Glutamatergic neuron (in vitro differentiated cells): Measurements from ENCODE around the gene SPACA4. TPM values are rescaled to one million over a fixed set of nuclear protein-coding genes. Genes with fewer than 3 reads are reported as not detected.

Source experiments
- DNase-seq: peaks from one replicate; pipeline ENCODE4 v3.0.0; 2022
- H3K27ac Mint-ChIP-seq: one replicate; pipeline ENCODE4 v1.8.0; 2020; ENCODE audit warnings: mild to moderate bottlenecking, mixed read lengths, inconsistent platforms; ENCODE audit not compliant: unreplicated experiment
- H3K27me3 Mint-ChIP-seq: one replicate; pipeline ENCODE4 v1.8.0; 2020; ENCODE audit warnings: mild to moderate bottlenecking, moderate library complexity, mixed read lengths, inconsistent platforms; ENCODE audit not compliant: unreplicated experiment
- H3K36me3 Mint-ChIP-seq: one replicate; pipeline ENCODE4 v1.8.0; 2020; ENCODE audit warnings: mild to moderate bottlenecking, mixed read lengths, inconsistent platforms; ENCODE audit not compliant: unreplicated experiment
- H3K4me1 Mint-ChIP-seq: one replicate; pipeline ENCODE4 v1.8.0; 2020; ENCODE audit warnings: mild to moderate bottlenecking, low read depth, mixed read lengths, inconsistent platforms; ENCODE audit not compliant: unreplicated experiment
- H3K4me3 Mint-ChIP-seq: one replicate; pipeline ENCODE4 v1.8.0; 2020; ENCODE audit warnings: mild to moderate bottlenecking, mixed read lengths, inconsistent platforms; ENCODE audit not compliant: unreplicated experiment
- H3K9me3 Mint-ChIP-seq: one replicate; pipeline ENCODE4 v1.8.0; 2020; ENCODE audit warnings: mild to moderate bottlenecking, moderate library complexity, mixed read lengths, inconsistent platforms; ENCODE audit not compliant: unreplicated experiment
- total RNA-seq: library from RNA; stranded (reverse); fragmentation: NEBNext Ultra II Directional; extraction: Animal tissue kit (Norgen Biotek cat#: 25700); gene quantifications from one replicate; pipeline ENCODE4 v1.2.1, GENCODE V29; 2021; ENCODE audit not compliant: unreplicated experiment
- TF ChIP-seq, protein P1 (sequence below): fragments of 200-600 bp; sonication (generic); IDR thresholded peaks from one replicate; pipeline ENCODE4 v1.5.0; 2021; ENCODE audit not compliant: partially characterized antibody, unreplicated experiment

Gene SPACA4
- total RNA-seq, 1 donor from 2014 or later, result not detected

GRCh38 chr19:48656840-48657474, 50.4 kb downstream of the SPACA4 start:
- TF ChIP-seq, protein P1, sequence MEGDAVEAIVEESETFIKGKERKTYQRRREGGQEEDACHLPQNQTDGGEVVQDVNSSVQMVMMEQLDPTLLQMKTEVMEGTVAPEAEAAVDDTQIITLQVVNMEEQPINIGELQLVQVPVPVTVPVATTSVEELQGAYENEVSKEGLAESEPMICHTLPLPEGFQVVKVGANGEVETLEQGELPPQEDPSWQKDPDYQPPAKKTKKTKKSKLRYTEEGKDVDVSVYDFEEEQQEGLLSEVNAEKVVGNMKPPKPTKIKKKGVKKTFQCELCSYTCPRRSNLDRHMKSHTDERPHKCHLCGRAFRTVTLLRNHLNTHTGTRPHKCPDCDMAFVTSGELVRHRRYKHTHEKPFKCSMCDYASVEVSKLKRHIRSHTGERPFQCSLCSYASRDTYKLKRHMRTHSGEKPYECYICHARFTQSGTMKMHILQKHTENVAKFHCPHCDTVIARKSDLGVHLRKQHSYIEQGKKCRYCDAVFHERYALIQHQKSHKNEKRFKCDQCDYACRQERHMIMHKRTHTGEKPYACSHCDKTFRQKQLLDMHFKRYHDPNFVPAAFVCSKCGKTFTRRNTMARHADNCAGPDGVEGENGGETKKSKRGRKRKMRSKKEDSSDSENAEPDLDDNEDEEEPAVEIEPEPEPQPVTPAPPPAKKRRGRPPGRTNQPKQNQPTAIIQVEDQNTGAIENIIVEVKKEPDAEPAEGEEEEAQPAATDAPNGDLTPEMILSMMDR, result no peak
- Mint-ChIP-seq H3K27me3 (peaks cover 6% of the 10 kb centered on the region), H3K36me3 (no peaks in the 10 kb centered on the region), H3K27ac (no peak overlapping the region), H3K9me3 (peaks cover 1% of the 10 kb centered on the region), H3K4me1 (peaks cover 3% of the 10 kb centered on the region), H3K4me3 (no peak overlapping the region)
- no peak for DNase-seq

Other genes starting within 250 kb of the SPACA4 start
- 11.9 TPM for gene TMEM143, start 242.8 kb upstream of the SPACA4 start, total RNA-seq
- not detected for gene SYNGR4, start 242.4 kb upstream of the SPACA4 start, total RNA-seq
- gene KDELR1, start 215.2 kb upstream of the SPACA4 start, total RNA-seq, result 213 TPM
- gene GRIN2D, start 213.1 kb upstream of the SPACA4 start, total RNA-seq, result 21.7 TPM
- gene GRWD1, start 160.8 kb upstream of the SPACA4 start, total RNA-seq, result 25.0 TPM
- gene KCNJ14, start 151.2 kb upstream of the SPACA4 start, total RNA-seq, result 1.0 TPM
- gene CYTH2, start 137.4 kb upstream of the SPACA4 start, total RNA-seq, result 233 TPM
- gene LMTK3, start 94.9 kb upstream of the SPACA4 start, total RNA-seq, result 36.3 TPM
- not detected for gene SULT2B1, start 54.6 kb upstream of the SPACA4 start, total RNA-seq
- 1.5 TPM for gene FAM83E, start 8.3 kb downstream of the SPACA4 start, total RNA-seq
- gene RPL18, start 12.4 kb downstream of the SPACA4 start, total RNA-seq, result 1,011 TPM
- 146 TPM for gene SPHK2, start 12.8 kb downstream of the SPACA4 start, total RNA-seq
- gene DBP, start 30.6 kb downstream of the SPACA4 start, total RNA-seq, result 2.9 TPM
- 7.8 TPM for gene CA11, start 39.4 kb downstream of the SPACA4 start, total RNA-seq
- gene NTN5, start 66.3 kb downstream of the SPACA4 start, total RNA-seq, result 1.8 TPM
- gene FUT2, start 89.2 kb downstream of the SPACA4 start, total RNA-seq, result 0.22 TPM
- gene MAMSTR, start 113.0 kb downstream of the SPACA4 start, total RNA-seq, result 2.7 TPM
- 6.2 TPM for gene RASIP1, start 133.9 kb downstream of the SPACA4 start, total RNA-seq
- gene IZUMO1, start 140.2 kb downstream of the SPACA4 start, total RNA-seq, result not detected
- gene FUT1, start 145.9 kb downstream of the SPACA4 start, total RNA-seq, result 4.4 TPM
- gene FGF21, start 148.8 kb downstream of the SPACA4 start, total RNA-seq, result not detected
- gene BCAT2, start 204.3 kb downstream of the SPACA4 start, total RNA-seq, result 22.3 TPM
- gene HSD17B14, start 229.7 kb downstream of the SPACA4 start, total RNA-seq, result 1.0 TPM